ENCODE measurements around the gene FAM9C. TPM values are rescaled to one million over a fixed set of nuclear protein-coding genes. Genes with fewer than 3 reads are reported as not detected.

The FAM9C gene
- total RNA-seq = not detected in 2 replicates

DNA sequence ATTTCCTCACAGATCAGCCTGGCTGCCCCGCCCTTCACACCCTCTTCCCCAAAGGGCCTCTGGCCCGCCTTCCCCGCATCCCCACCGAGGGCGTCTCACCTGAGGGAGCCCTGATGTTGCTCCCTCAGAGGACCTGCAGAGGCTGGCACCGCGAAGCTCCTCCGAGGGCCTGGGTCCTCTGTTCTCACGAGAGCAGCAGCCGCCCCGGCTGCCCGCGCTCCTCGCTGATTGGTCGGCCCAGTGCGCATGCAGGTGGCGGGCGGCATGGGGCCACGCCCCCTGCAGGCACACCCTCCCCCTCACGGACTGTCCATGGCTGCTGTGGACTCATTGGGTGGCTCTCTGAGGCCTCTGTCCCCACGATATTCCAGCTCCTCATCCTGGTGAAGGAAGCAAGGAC, at the start of gene FAM9C:
Gene FAM9C, minus strand, starts transcription at position 180 of the 400 bp plus-strand sequence. CDS start 831 bp downstream, outside the sequence.

Other genes starting within 250 kb of the FAM9C start
- gene TLR7, start 177.5 kb downstream of the FAM9C start, total RNA-seq = not detected in 2 replicates
- gene TLR8, start 138.0 kb downstream of the FAM9C start, total RNA-seq = not detected in 2 replicates
- gene TMSB4X, start 69.5 kb downstream of the FAM9C start, total RNA-seq = 3,558 and 9,657 TPM in 2 replicates

Measured in hair follicle dermal papilla cell (primary cell).